ENCODE data around the gene ZNF511.
"Not testable (repeated sequence)": the region's sequence is repeated elsewhere in the genome, so short reads cannot be mapped to it uniquely, and the experiment has no call there.

The ZNF511 gene

GRCh38 chr10:133313192-133313591, 4.5 kb downstream of the ZNF511 start:
- no peak for DNase-seq (ENCODE audit: extremely low read depth in 1 of 2, low read depth in 1 of 2)

- DNase-seq (ENCODE audit: extremely low read depth in 1 of 2, low read depth in 1 of 2), result no peak
Measured at GRCh38 chr10:133314911-133315310, 6.2 kb downstream of the ZNF511 start.

- no peak for DNase-seq (ENCODE audit: extremely low read depth in 1 of 2, low read depth in 1 of 2)
Measured at GRCh38 chr10:133315847-133316246, 7.1 kb downstream of the ZNF511 start.

GRCh38 chr10:133316266-133316665, 7.6 kb downstream of the ZNF511 start:
- DNase-seq (ENCODE audit: extremely low read depth in 1 of 2, low read depth in 1 of 2), result no peak

- no peak for DNase-seq (ENCODE audit: extremely low read depth in 1 of 2, low read depth in 1 of 2)
Measured at GRCh38 chr10:133316732-133317131, 8.0 kb downstream of the ZNF511 start.

- DNase-seq (ENCODE audit: extremely low read depth in 1 of 2, low read depth in 1 of 2), result peak in 1 of 2 donors; percentile 50
Measured at GRCh38 chr10:133318494-133319127, 9.9 kb downstream of the ZNF511 start.

GRCh38 chr10:133320852-133321422, 12.2 kb downstream of the ZNF511 start:
- not testable (repeated sequence) for DNase-seq (ENCODE audit: extremely low read depth in 1 of 2, low read depth in 1 of 2)

GRCh38 chr10:133322064-133322709, 13.5 kb downstream of the ZNF511 start:
- not testable (repeated sequence) for DNase-seq (ENCODE audit: extremely low read depth in 1 of 2, low read depth in 1 of 2)

- DNase-seq (ENCODE audit: extremely low read depth in 1 of 2, low read depth in 1 of 2), result peak in 1 of 2 donors; percentile 62
Measured at GRCh38 chr10:133324198-133324792, 15.6 kb downstream of the ZNF511 start.

- no peak for DNase-seq (ENCODE audit: extremely low read depth in 1 of 2, low read depth in 1 of 2)
Measured at GRCh38 chr10:133324857-133325260, 16.1 kb downstream of the ZNF511 start.

GRCh38 chr10:133325440-133326222, 16.9 kb downstream of the ZNF511 start:
- no peak for DNase-seq (ENCODE audit: extremely low read depth in 1 of 2, low read depth in 1 of 2)

- no peak for DNase-seq (ENCODE audit: extremely low read depth in 1 of 2, low read depth in 1 of 2)
Measured at GRCh38 chr10:133326223-133326551, 17.5 kb downstream of the ZNF511 start.

GRCh38 chr10:133326745-133327650, 18.3 kb downstream of the ZNF511 start:
- no peak for DNase-seq (ENCODE audit: extremely low read depth in 1 of 2, low read depth in 1 of 2)

- no peak for DNase-seq (ENCODE audit: extremely low read depth in 1 of 2, low read depth in 1 of 2)
Measured at GRCh38 chr10:133327651-133328357, 19.1 kb downstream of the ZNF511 start.

- no peak for DNase-seq (ENCODE audit: extremely low read depth in 1 of 2, low read depth in 1 of 2)
Measured at GRCh38 chr10:133328358-133329343, 19.9 kb downstream of the ZNF511 start.

- DNase-seq (ENCODE audit: extremely low read depth in 1 of 2, low read depth in 1 of 2), result peak; percentile 66 to 76
Measured at GRCh38 chr10:133329491-133330202, 20.9 kb downstream of the ZNF511 start.

- DNase-seq (ENCODE audit: extremely low read depth in 1 of 2, low read depth in 1 of 2), result no peak
Measured at GRCh38 chr10:133332936-133333699, 24.4 kb downstream of the ZNF511 start.
